T-helper 9 cell (primary cell): Measurements from ENCODE around the gene GPX3.

ENCODE experiments used
- DNase-seq: peaks from one replicate; pipeline ENCODE4 v3.0.0-alpha.2; 2020

GPX3 gene

DNA sequence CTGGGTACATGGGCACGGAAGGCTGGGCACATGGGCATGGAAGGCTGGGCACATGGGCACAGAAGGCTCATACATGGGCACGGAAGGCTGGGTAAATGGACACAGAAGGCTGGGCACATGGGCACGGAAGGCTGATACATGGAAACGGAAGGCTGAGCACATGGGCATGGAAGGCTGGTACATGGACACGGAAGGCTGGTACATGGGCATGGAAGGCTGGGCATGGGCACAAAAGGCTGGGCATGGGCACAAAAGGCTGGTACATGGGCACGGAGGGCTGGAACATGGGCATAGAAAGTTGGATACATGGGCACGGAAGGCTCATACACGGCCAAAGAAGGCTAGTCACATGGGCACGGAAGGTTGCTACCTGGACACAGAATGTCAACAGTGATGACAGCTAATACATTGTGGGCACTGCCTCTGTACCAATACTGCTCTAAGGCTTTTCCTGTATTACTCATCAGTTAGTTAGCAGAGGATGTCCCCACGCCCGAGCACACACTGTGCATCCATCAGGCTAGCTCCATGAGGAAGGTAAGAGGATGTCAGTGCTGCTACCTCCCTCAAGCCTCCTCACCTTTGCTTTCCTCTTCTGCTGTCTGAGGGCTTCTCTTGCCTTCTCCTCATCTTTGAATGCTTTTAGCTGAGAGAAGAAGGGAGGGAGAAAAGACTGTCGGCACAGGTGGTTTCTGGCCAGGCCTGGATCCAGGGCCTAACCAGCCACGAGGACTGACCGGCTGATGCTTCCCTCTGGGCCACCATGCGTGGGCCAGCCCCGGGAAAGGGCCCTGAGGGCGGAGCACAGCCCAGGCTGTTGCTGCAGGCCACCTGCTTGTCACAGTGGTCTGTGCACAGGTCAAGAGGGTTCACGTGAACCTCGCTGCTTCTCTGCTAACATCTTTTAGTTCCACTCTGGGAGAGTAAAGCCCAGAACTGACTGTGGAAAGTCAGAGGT is 14.3 kb downstream of the GPX3 start:
- DNase-seq, result no peak

GRCh38 chr5:151036556-151036955 is 16.2 kb downstream of the GPX3 start:
- DNase-seq, result no peak

- DNase-seq, result no peak
These were observed 17.4 kb downstream of the GPX3 start for GRCh38 chr5:151037561-151038411.

- DNase-seq, result no peak
These were observed 18.0 kb downstream of the GPX3 start for GRCh38 chr5:151038412-151038745.

DNA sequence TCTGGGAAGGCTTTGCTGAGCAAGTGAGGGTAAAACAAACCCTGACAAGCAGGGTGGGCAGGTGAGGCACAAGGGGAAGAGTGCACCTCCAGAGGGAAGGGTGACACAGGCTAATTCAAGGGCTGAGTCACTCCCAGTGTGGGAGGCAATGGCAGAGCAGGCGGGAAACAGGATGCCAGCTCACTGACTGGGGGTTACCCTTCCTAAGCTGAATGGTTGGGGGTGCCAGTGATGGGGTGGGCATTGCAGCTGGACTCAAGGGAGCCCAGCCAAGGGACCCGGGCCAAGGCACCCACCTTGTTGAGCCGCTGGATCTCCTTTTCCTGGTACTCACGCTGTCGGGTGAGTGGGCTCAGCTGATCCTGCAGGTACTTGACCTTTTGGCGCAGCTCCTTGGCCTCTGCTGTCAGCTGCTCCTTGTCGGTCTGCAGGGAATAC is 18.4 kb downstream of the GPX3 start:
- DNase-seq, result no peak

DNA sequence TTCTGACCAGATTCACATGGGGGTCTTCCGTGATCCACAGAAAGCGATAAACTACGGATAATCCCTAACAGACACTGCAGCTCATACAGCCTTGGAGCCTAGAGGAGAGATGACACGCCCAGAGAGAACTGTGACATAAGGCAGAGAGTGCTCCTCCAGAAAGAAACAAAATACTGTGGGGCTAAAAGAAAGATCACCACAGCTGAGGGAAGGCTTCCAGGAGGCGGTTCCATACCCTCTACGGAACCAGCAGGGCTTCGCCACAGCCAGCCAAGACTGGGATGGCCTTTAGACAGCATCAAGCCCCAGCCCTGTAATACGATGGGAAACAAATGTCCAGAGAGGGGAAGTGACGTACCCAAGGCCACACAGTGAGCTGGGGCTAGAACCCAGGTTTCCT is 19.3 kb downstream of the GPX3 start:
- DNase-seq, result no peak

DNA sequence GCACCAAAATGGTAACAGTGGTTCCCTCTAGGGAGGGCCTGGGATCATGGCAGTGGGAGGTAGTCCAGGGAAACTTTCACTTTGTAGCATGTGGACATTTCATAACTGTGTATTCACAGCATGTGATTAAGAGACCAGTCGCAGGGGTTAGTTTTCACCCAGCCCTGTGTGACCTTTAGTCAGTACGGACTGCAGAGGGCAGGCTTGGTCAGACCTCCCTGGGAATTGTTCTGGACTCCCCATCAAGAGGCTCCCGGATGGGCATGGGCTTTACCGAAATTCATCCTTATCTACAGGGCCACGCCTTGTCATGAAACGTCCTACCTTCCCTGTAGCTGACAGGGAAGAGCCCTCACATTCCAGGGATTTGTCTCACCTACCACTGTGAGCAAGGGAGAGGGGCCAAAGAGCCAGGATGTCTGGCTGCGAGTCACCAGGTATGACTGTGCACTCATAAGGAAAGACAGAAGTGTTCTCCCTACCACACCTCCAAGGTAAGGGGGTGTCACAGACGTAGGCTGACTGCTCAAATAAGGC is 19.9 kb downstream of the GPX3 start:
- no peak for DNase-seq

- DNase-seq, result no peak
These were observed 21.3 kb downstream of the GPX3 start for GRCh38 chr5:151041577-151042268.

- DNase-seq, result no peak
These were observed 22.2 kb downstream of the GPX3 start for GRCh38 chr5:151042453-151043093.

- DNase-seq, result peak; percentile 11
These were observed 27.5 kb downstream of the GPX3 start for GRCh38 chr5:151047814-151048425.

- DNase-seq, result no peak
These were observed 28.1 kb downstream of the GPX3 start for GRCh38 chr5:151048526-151048925.

GRCh38 chr5:151051066-151051930 is 30.9 kb downstream of the GPX3 start:
- peak; percentile 60 for DNase-seq

DNA sequence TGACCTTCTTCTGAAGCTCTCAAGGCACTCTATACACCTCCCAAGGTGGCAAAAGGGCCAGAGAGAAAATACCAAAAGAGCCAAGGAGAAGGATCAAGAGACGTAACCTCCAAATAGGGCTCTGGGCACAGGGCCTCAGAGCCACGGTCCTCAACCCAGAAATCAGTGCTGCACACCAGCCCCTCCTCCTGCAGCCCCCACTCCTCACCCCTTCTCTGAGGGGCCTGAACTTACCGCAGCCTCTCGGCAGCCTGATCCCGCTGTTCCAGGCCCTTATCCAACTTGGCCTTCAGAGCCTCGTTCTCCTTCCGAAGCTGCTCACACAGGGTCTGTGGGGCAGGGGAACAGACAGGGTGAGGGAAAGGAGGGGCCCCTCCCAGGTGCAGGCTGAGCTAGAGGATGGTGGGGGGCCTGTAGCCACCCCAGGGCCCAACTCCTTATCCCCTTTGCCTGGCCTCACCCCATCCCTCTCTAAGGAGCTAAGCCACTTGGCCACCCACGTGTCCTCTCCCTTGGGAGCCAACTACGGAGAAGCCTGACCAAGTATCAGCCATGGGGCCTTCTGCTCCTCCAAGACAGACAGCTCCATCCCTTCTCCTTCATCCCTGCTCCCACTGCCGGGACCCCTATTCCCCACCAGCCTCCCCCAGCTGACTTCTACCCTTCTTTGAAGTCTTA is 31.7 kb downstream of the GPX3 start:
- DNase-seq, result no peak

DNA sequence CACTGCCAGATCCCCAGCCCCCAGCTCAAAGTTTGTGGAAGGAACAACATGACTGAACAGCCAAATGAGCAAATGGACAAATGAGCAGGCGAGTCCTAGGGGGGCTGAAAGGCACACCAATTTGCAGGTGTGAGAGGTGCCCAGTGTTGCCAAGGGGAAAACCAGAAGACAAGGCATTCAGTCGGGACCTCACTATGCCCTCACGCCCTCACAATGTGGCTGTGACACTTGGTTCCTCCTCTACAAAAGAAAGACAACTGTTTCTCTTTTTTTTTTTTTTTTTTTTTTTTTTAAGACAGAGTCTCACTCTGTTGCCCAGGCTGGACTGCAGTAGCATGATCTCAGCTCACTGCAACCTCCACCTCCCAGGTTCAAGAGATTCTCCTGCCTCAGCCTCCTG is 32.4 kb downstream of the GPX3 start:
- no peak for DNase-seq

GRCh38 chr5:151053796-151054462 is 33.5 kb downstream of the GPX3 start:
- DNase-seq, result no peak

GRCh38 chr5:151054709-151055108 is 34.3 kb downstream of the GPX3 start:
- DNase-seq, result no peak

GRCh38 chr5:151055336-151055735 is 34.9 kb downstream of the GPX3 start:
- no peak for DNase-seq

DNA sequence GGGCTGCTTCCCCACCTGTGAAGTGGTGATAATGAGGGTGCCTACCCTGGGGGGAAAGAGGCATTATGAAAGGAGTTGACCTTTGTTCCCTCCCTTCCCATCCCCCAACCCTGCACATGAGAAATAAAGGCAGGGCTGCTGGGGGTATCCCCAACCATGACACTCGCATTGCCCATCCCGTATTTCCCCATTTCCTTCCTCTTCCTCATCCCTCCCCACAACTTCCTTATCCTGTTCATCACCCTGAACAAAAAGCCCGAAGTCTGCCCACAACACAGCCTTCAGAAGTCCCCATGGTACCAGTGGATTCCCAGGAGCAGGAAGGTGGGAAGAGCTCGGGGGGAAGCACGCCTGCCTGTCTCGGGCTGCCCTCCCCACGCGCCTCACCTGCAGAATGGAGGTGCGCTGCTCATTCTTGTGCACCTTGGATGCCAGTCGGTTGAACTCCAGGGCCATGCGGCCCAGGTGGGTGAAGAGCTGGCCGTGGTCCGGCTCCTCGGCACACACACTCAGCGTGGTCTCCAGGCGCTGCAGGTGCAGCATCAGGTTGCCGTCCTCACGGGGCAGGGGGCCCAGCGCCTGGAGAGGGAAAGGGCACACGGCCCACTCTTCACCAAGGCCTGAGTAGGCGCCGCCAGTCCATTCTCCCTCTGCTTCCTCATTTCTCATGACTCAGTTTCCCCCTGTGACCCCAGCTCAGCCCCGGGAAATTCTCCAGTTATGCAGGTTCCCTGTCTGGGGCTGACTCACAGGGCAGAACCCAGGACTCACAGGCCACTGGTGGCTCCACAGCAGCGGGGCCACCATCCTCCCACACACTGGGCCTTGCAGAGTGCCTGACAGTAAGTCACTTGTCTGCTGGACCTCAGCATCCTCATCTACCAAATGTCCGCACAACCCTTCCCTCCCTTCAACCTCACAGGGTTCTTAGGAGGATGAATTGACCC is 36.3 kb downstream of the GPX3 start:
- no peak for DNase-seq

GRCh38 chr5:151058301-151058700 is 37.9 kb downstream of the GPX3 start:
- no peak for DNase-seq
